BJ (cell line): ENCODE measurements around the gene CCNYL1. TPM values are rescaled to one million over a fixed set of nuclear protein-coding genes. Genes with fewer than 3 reads are reported as not detected.

Experiments
- CTCF ChIA-PET: fragments of 350-600 bp; formaldehyde crosslinking; extraction: SDS; loops from one replicate; lab custom pipeline; 2021; ENCODE audit warnings: antibody characterized with exemption, inconsistent platforms; lab: Yijun Ruan, JAX
- POLR2A ChIA-PET: fragments of 300-600 bp; sonication (Branson Sonifier 250); formaldehyde crosslinking; extraction: SDS; loops from one replicate; lab custom pipeline; 2021; ENCODE audit warnings: antibody characterized with exemption; lab: Charles Lee
- DNase-seq: peaks from one replicate; pipeline ENCODE4 v3.0.0-alpha.2; 2011; ENCODE audit warnings: low read depth
- H3K27me3 ChIP-seq: 2 replicates; pipeline ENCODE4 v1.6.0; 2011; ENCODE audit warnings: low read length; ENCODE audit not compliant: control insufficient read depth, insufficient read depth
- H3K36me3 ChIP-seq: 2 replicates; pipeline ENCODE4 v1.5.1; 2011; ENCODE audit warnings: low read length; ENCODE audit not compliant: control insufficient read depth, insufficient read depth
- H3K4me3 ChIP-seq: 2 replicates; pipeline ENCODE4 v1.5.1; 2011; ENCODE audit warnings: low read depth, mild to moderate bottlenecking, control low read depth, low read length
- CTCF ChIP-seq: IDR thresholded peaks from 2 replicates; pipeline ENCODE4 v1.5.1; 2011; ENCODE audit warnings: low read depth, mild to moderate bottlenecking, control low read depth, inconsistent platforms, low read length, moderate library complexity; ENCODE audit not compliant: insufficient read depth
- polyA minus RNA-seq: library from RNA; depleted of rRNA, polyadenylated mRNA; stranded (reverse); fragments of >200 nt; gene quantifications from 2 replicates; pipeline ENCODE4 v1.2.3, GENCODE V29; 2011; rRNA and poly(A)+ RNA removed
- polyA plus RNA-seq: library from polyadenylated mRNA; depleted of rRNA; stranded (reverse); fragments of >200 nt; gene quantifications from 2 replicates; pipeline ENCODE4 v1.2.3, GENCODE V29; 2011; rRNA removed

The CCNYL1 gene
- 9.6 and 14.0 TPM in 2 replicates for polyA plus RNA-seq
- 4.1 and 6.6 TPM in 2 replicates for polyA minus RNA-seq

DNA sequence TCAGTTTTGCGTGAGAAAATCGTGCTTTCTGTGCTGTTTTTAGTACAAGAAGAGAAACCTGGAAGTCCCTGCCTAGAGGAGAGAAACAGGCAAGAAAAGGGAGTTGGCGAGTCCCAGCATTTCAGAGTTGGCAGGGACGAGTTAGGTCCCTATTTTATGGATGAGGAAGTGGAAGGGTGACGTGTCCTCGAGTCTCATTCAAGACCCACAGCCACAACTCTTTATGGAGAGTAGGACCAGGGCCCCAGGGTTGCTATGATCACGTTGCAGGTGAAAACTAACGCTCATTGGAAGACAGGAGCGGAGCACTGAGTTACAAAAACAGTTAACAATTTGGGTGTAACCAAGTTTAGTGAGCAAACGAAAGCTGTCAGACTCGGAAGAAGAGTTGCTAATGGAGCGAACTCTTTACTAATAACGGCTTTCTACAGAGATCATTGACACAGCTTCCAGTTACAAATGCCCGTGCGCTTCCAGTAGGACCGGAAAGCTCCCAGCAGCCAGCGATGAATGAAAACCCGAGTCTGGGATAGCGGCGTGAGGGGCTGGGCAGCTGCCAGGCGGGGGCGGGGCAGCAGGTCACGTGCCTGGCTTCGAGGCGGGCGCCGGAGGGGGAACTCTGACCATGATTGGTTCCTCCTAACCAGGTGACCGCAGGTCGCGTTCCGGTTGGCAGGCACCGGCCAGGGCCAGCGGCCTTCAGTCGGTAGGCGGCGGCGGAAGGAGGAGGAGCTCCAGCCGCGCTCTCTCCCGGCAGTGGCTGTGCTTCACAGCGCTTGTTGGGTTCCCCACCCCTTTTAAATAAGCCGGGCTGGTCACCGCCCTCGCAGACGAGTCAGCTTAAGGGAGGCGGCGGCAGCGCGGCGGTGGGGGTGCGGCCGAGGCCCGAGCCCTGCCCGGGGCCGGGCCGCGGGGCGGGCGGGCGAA, at the start of gene CCNYL1:
TSS of gene CCNYL1 (plus strand) at position 827 of the 927 bp plus-strand sequence. CDS start 257 bp downstream, outside the sequence.
- POLR2A ChIA-PET = interaction anchor here (0.6 to 1.4 kb wide), 4 partner anchors 27 to 905 kb away, joined by 3 to 8 read pairs (median 5); partner anchors contain the start of gene CREB1
- peak; percentile 29; the same call in 1 of the 2 replicates for TF ChIP-seq CTCF
- peak; percentile 96 for DNase-seq

DNA sequence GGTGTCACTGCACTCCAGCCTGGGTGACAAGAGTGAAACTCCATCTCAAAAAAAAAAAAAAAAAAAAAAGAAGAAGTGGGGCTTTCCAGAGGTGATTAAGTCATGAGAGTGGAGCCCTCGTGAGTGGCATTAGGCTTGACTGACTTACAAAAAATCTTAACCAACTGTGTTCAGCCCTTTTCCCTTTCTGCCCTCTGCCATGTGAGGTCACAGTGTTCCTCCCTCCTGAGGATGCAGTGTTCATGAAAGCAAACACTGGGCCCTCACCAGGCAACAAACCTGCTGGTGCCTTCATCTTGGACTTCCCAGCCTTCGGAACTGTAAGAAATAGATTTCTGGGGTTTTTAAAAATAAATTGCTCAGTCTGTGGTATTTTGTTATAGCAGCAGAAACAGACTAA, 49.2 kb upstream of the CCNYL1 start:
- no peak for DNase-seq
- no peak for TF ChIP-seq CTCF
- Histone ChIP-seq H3K36me3 (no peaks in the 10 kb centered on the region), H3K4me3 (no peak overlapping the region), H3K27me3 (peaks cover 1% of the 10 kb centered on the region; the same call in 1 of the 2 replicates)
- ChIA-PET POLR2A (no interaction called here), CTCF (no interaction called here)

More for the DNA sequence above, at the start of gene CCNYL1:
- Histone ChIP-seq H3K4me3 (peak within 1 kb of the TSS; percentile 98), H3K27me3 (no peaks in the 10 kb centered on the region), H3K36me3 (no peaks in the 10 kb centered on the region)
- CTCF ChIA-PET = interaction anchor here (1.6 kb wide), 1 partner anchor 14 kb away, joined by 5 read pairs; no protein-coding TSS in a partner anchor

GRCh38 chr2:207663870-207664545, 47.4 kb upstream of the CCNYL1 start:
- POLR2A ChIA-PET = no interaction called here
- no peak for DNase-seq
- TF ChIP-seq CTCF = no peak
- H3K4me3 ChIP-seq = no peak overlapping the region
- CTCF ChIA-PET = interaction anchor here (1.1 kb wide), 1 partner anchor 10 kb away, joined by 5 read pairs; no protein-coding TSS in a partner anchor
- peaks cover 1% of the 10 kb centered on the region; the same call in 1 of the 2 replicates for H3K27me3 ChIP-seq
- H3K36me3 ChIP-seq = no peaks in the 10 kb centered on the region

DNA sequence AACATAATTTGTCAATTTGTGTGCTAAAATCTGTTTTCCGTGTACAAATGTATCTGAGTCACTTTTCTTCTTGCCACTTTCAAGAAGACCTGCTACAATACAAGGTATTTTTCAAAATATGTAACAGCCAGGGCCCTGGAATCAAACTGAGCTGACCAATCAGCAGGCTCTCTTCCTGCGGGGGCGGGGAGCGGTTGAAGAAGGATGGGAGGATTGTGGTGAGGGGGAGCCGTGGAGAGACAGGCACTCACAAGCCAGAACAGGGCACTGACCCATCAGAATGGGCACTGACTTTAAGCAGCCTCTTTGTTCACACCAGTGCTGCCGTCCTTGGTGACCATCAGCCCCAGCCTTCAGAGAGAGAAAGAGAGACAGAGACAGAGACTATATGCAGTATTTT, 40.6 kb upstream of the CCNYL1 start:
- DNase-seq = no peak
- H3K27me3 ChIP-seq = no peaks in the 10 kb centered on the region
- POLR2A ChIA-PET = no interaction called here
- no peaks in the 10 kb centered on the region for H3K36me3 ChIP-seq
- no peak for TF ChIP-seq CTCF
- H3K4me3 ChIP-seq = no peak overlapping the region
- CTCF ChIA-PET = interaction anchor here (1.0 kb wide), 1 partner anchor 370 kb away, joined by 3 read pairs; no protein-coding TSS in a partner anchor

DNA sequence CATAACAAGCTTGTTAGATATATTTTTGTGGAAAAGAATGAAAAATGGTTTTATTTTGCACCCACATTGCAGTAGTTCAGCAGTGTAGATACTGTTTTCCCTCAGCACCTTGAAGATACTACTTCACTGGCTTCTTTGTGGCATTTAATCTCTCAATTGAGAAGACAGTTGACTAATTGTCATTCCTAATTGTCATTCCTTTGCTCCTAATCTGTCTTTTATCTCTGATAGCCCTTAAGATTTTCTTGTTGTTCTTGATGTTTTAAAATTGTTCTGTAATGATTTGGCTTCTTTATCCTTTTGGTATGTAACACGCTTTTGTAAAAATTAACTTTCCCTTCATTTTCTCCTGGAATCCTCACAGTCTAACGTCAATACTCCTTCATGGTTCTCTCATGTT, 38.0 kb upstream of the CCNYL1 start:
- no peak for TF ChIP-seq CTCF

More for the DNA sequence above, 38.0 kb upstream of the CCNYL1 start:
- CTCF ChIA-PET = no interaction called here
- no peak for DNase-seq
- Histone ChIP-seq H3K27me3 (no peaks in the 10 kb centered on the region), H3K36me3 (no peaks in the 10 kb centered on the region), H3K4me3 (no peak overlapping the region)
- POLR2A ChIA-PET = no interaction called here
